MCF 10A (cell line): ENCODE measurements around the gene VAV2. TPM values are rescaled to one million over a fixed set of nuclear protein-coding genes. Genes with fewer than 3 reads are reported as not detected.

Experiments
- BruUV-seq: library from RNA; stranded (reverse); fragments of 400-500 nt; replicated peaks from 2 replicates; lab custom pipeline; 2021; lab: Mats Ljungman, UMichigan
- CTCF ChIA-PET: fragments of 300-600 bp; sonication (Branson Sonifier 250); formaldehyde crosslinking; extraction: SDS; loops from one replicate; lab custom pipeline; 2021; ENCODE audit warnings: antibody characterized with exemption, inconsistent platforms; lab: Yijun Ruan, JAX
- POLR2A ChIA-PET: fragments of 300-600, 350-650 bp; sonication (Branson Sonifier 250); formaldehyde crosslinking; extraction: SDS; loops from one replicate; lab custom pipeline; 2020; ENCODE audit warnings: antibody characterized with exemption, inconsistent platforms; lab: Yijun Ruan, JAX
- DNase-seq: peaks from one replicate; pipeline ENCODE4 v3.0.0-alpha.2; 2018; ENCODE audit not compliant: unreplicated experiment
- H3K27ac Mint-ChIP-seq: one replicate; pipeline ENCODE4 v1.8.0; 2022; ENCODE audit warnings: mild to moderate bottlenecking, low read depth, mixed read lengths; ENCODE audit not compliant: unreplicated experiment
- H3K27me3 Mint-ChIP-seq: one replicate; pipeline ENCODE4 v1.8.0; 2022; ENCODE audit warnings: mixed read lengths; ENCODE audit not compliant: insufficient read depth, unreplicated experiment
- H3K36me3 Mint-ChIP-seq: one replicate; pipeline ENCODE4 v1.8.0; 2022; ENCODE audit warnings: mild to moderate bottlenecking, moderate library complexity, mixed read lengths; ENCODE audit not compliant: insufficient read depth, unreplicated experiment
- H3K4me1 Mint-ChIP-seq: one replicate; pipeline ENCODE4 v1.8.0; 2022; ENCODE audit warnings: mixed read lengths; ENCODE audit not compliant: insufficient read depth, unreplicated experiment
- H3K4me3 Mint-ChIP-seq: one replicate; pipeline ENCODE4 v1.8.0; 2022; ENCODE audit warnings: mild to moderate bottlenecking, moderate library complexity, mixed read lengths; ENCODE audit not compliant: unreplicated experiment
- H3K9me3 Mint-ChIP-seq: one replicate; pipeline ENCODE4 v1.8.0; 2022; ENCODE audit warnings: mixed read lengths; ENCODE audit not compliant: unreplicated experiment
- CTCF ChIP-seq: fragments of 200-600 bp; IDR thresholded peaks from one replicate; pipeline ENCODE4 v1.8.0; 2022; ENCODE audit warnings: antibody characterized with exemption, mild to moderate bottlenecking; ENCODE audit not compliant: unreplicated experiment
- intact Hi-C: fragments of 100-400 bp; cut with micrococcal nuclease; formaldehyde crosslinking; loops from 2 replicates; pipeline ENCODE4 v1.14.1; 2022
- total RNA-seq: library from RNA; stranded (reverse); gene quantifications from 2 replicates; pipeline ENCODE4 v1.2.3, GENCODE V29; 2022

VAV2 gene
- total RNA-seq, 1 experiment from 2014 or later: 31.0 TPM

GRCh38 chr9:133854048-133854447, 138.1 kb downstream of the VAV2 start:
- H3K9me3 Mint-ChIP-seq: no peaks in the 10 kb centered on the region
- no TSS peak for BruUV-seq
- no peak overlapping the region for H3K4me3 Mint-ChIP-seq
- H3K27me3 Mint-ChIP-seq: no peaks in the 10 kb centered on the region
- H3K4me1 Mint-ChIP-seq: peaks cover 5% of the 10 kb centered on the region
- POLR2A ChIA-PET: no interaction called here
- peaks cover 29% of the 10 kb centered on the region for H3K36me3 Mint-ChIP-seq
- no peak overlapping the region for H3K27ac Mint-ChIP-seq
- intact Hi-C loops: no loop called here
- CTCF ChIA-PET: no interaction called here
- DNase-seq: no peak
- TF ChIP-seq CTCF: no peak

- intact Hi-C loops: no loop called here
- ChIA-PET CTCF (no interaction called here), POLR2A (no interaction called here)
- Mint-ChIP-seq H3K4me3 (no peak overlapping the region), H3K27me3 (no peaks in the 10 kb centered on the region), H3K36me3 (peaks cover 29% of the 10 kb centered on the region), H3K4me1 (peaks cover 5% of the 10 kb centered on the region), H3K9me3 (no peaks in the 10 kb centered on the region), H3K27ac (no peak overlapping the region)
- no peak for TF ChIP-seq CTCF
- no TSS peak for BruUV-seq
- no peak for DNase-seq
Observed at GRCh38 chr9:133853331-133853730, 138.8 kb downstream of the VAV2 start.

- H3K9me3 Mint-ChIP-seq: no peaks in the 10 kb centered on the region
- no peak overlapping the region for H3K4me3 Mint-ChIP-seq
- peaks cover 29% of the 10 kb centered on the region for H3K36me3 Mint-ChIP-seq
- no peaks in the 10 kb centered on the region for H3K27me3 Mint-ChIP-seq
- POLR2A ChIA-PET: no interaction called here
- no peak overlapping the region for H3K27ac Mint-ChIP-seq
- no peak for TF ChIP-seq CTCF
- peaks cover 5% of the 10 kb centered on the region for H3K4me1 Mint-ChIP-seq
- BruUV-seq: no TSS peak
- no peak for DNase-seq
- CTCF ChIA-PET: no interaction called here
- intact Hi-C loops: no loop called here
Observed at GRCh38 chr9:133852431-133852830, 139.7 kb downstream of the VAV2 start.

- no peak for DNase-seq
- ChIA-PET CTCF (no interaction called here), POLR2A (no interaction called here)
- BruUV-seq: no TSS peak
- H3K9me3 Mint-ChIP-seq: no peaks in the 10 kb centered on the region
- peaks cover 26% of the 10 kb centered on the region for H3K36me3 Mint-ChIP-seq
- H3K4me1 Mint-ChIP-seq: peaks cover 5% of the 10 kb centered on the region
- TF ChIP-seq CTCF: no peak
- no peak overlapping the region for H3K27ac Mint-ChIP-seq
- no peak overlapping the region for H3K4me3 Mint-ChIP-seq
- no peaks in the 10 kb centered on the region for H3K27me3 Mint-ChIP-seq
- intact Hi-C loops: no loop called here
Observed at GRCh38 chr9:133851693-133852092, 140.4 kb downstream of the VAV2 start.
